H1 (cell line): ENCODE measurements around the gene ZYX. TPM values are rescaled to one million over a fixed set of nuclear protein-coding genes. Genes with fewer than 3 reads are reported as not detected.

ENCODE experiments used
- CTCF ChIA-PET: fragments of 300-600 bp; sonication (Branson Sonifier 250); formaldehyde crosslinking; loops from one replicate; lab custom pipeline; 2021; ENCODE audit not compliant: partially characterized antibody; lab: Charles Lee
- POLR2A ChIA-PET: fragments of 300-600 bp; sonication (Branson Sonifier 250); formaldehyde crosslinking; loops from one replicate; lab custom pipeline; 2021; ENCODE audit warnings: inconsistent platforms; ENCODE audit not compliant: partially characterized antibody; lab: Charles Lee
- DNase-seq, 2 experiments: peaks; one replicate each; pipeline versions ENCODE4 v3.0.0 to v3.0.0-alpha.2; 2010 to 2022; ENCODE audit warnings: low spot score in 2 of 2, low read depth in 1 of 2, mixed read lengths in 1 of 2
- FAIRE-seq: peaks from 2 replicates; lab custom pipeline; 2011; peaks lifted over from hg19 to GRCh38; lab: Jason Lieb, UNC
- H2AFZ ChIP-seq: 2 replicates; pipeline ENCODE4 v1.8.1; 2012; ENCODE audit warnings: low read length, inconsistent platforms
- H2AK5ac ChIP-seq: 2 replicates; pipeline ENCODE4 v1.6.1; 2013; ENCODE audit warnings: low read depth, low read length
- H2BK120ac ChIP-seq: replicated peaks from 2 replicates; pipeline ENCODE3; 2013; ENCODE audit warnings: low read depth, low read length, inconsistent platforms
- H2BK12ac ChIP-seq: 2 replicates; pipeline ENCODE4 v1.6.1; 2013; ENCODE audit warnings: low read depth, low read length
- H2BK15ac ChIP-seq: 2 replicates; pipeline ENCODE4 v1.6.1; 2013; ENCODE audit warnings: low read length
- H2BK20ac ChIP-seq: 2 replicates; pipeline ENCODE4 v1.6.1; 2013; ENCODE audit warnings: low read length
- H2BK5ac ChIP-seq: 2 replicates; pipeline ENCODE4 v1.6.1; 2013; ENCODE audit warnings: low read depth, low read length
- H3K14ac ChIP-seq: 2 replicates; pipeline ENCODE4 v1.6.1; 2013; ENCODE audit warnings: inconsistent platforms; ENCODE audit not compliant: insufficient read length
- H3K18ac ChIP-seq: 2 replicates; pipeline ENCODE4 v1.6.1; 2013; ENCODE audit warnings: low read length; ENCODE audit errors: extremely low read depth
- H3K23ac ChIP-seq: 2 replicates; pipeline ENCODE4 v1.6.1; 2013; ENCODE audit warnings: inconsistent platforms; ENCODE audit not compliant: insufficient read length
- H3K23me2 ChIP-seq: 2 replicates; pipeline ENCODE4 v1.6.1; 2013; ENCODE audit warnings: low read depth, low read length
- H3K27ac ChIP-seq: 2 replicates; pipeline ENCODE4 v1.6.1; 2011; ENCODE audit warnings: low read depth, low read length, inconsistent platforms
- H3K27me3 ChIP-seq, 4 experiments: replicated peaks in 1 of 4; 1 replicate in 1 of 4; 2 replicates in 3 of 4; pipeline versions ENCODE4 v1.6.1 to v1.8.1; 2011 to 2013; ENCODE audit warnings: low read length in 3 of 4, mild to moderate bottlenecking in 3 of 4, inconsistent platforms in 2 of 4, mixed read lengths in 2 of 4, moderate library complexity in 1 of 4; ENCODE audit not compliant: control insufficient read depth in 3 of 4, insufficient read depth in 3 of 4; ENCODE audit errors: extremely low read depth in 1 of 4
- H3K36me3 ChIP-seq, 4 experiments: 2 replicates each; pipeline versions ENCODE4 v1.6.1 to v1.8.1; 2011 to 2013; ENCODE audit warnings: mild to moderate bottlenecking in 4 of 4, low read length in 3 of 4, moderate library complexity in 2 of 4, control low read depth in 1 of 4, inconsistent platforms in 1 of 4; ENCODE audit not compliant: insufficient read depth in 4 of 4, control insufficient read depth in 2 of 4
- H3K4ac ChIP-seq: replicated peaks from 2 replicates; pipeline ENCODE3; 2013; ENCODE audit warnings: low read length, low read depth, mixed read lengths, inconsistent platforms; ENCODE audit not compliant: insufficient read length
- H3K4me1 ChIP-seq, 4 experiments: replicated peaks in 1 of 4; 1 replicate in 1 of 4; 2 replicates in 3 of 4; pipeline versions ENCODE4 v1.6.1 to v1.8.1; 2011 to 2013; ENCODE audit warnings: low read length in 3 of 4, inconsistent platforms in 2 of 4, mixed read lengths in 1 of 4; ENCODE audit not compliant: insufficient read depth in 4 of 4, control insufficient read depth in 3 of 4
- H3K4me2 ChIP-seq, 2 experiments: 2 replicates each; pipeline versions ENCODE4 v1.6.1 to v1.8.1; 2011 to 2013; ENCODE audit warnings: low read depth in 2 of 2, low read length in 2 of 2, control low read depth in 1 of 2, inconsistent platforms in 1 of 2, mild to moderate bottlenecking in 1 of 2; ENCODE audit not compliant: insufficient read depth in 1 of 2
- H3K4me3 ChIP-seq, 4 experiments: fragments of 200-600, 300-600 bp in 1 of 4; sonication (generic), shearing (Covaris generic), sonication (Bioruptor Twin) in 1 of 4; 2 replicates each; pipeline versions ENCODE4 v1.5.1 to v1.8.1; 2011 to 2016; ENCODE audit warnings: low read length in 4 of 4, low read depth in 3 of 4, control low read depth in 2 of 4, inconsistent platforms in 2 of 4, mild to moderate bottlenecking in 2 of 4, mixed read lengths in 1 of 4, moderate library complexity in 1 of 4; ENCODE audit not compliant: insufficient read depth in 2 of 4; ENCODE audit errors: extremely low read depth in 1 of 4
- H3K56ac ChIP-seq: replicated peaks from 2 replicates; pipeline ENCODE3; 2013; ENCODE audit warnings: low read depth, mild to moderate bottlenecking, mixed read lengths, low read length, inconsistent platforms; ENCODE audit not compliant: insufficient read length
- H3K79me1 ChIP-seq: 2 replicates; pipeline ENCODE4 v1.6.1; 2013; ENCODE audit warnings: low read depth, low read length, control low read depth
- H3K79me2 ChIP-seq, 2 experiments: 2 replicates each; pipeline versions ENCODE4 v1.6.1 to v1.8.1; 2012 to 2013; ENCODE audit warnings: low read length in 2 of 2, mild to moderate bottlenecking in 2 of 2, inconsistent platforms in 1 of 2; ENCODE audit not compliant: insufficient read depth in 2 of 2, control insufficient read depth in 1 of 2
- H3K9ac ChIP-seq, 4 experiments: replicated peaks in 1 of 4; 1 replicate in 1 of 4; 2 replicates in 3 of 4; pipeline versions ENCODE4 v1.6.1 to v1.8.1; 2011 to 2013; ENCODE audit warnings: low read depth in 3 of 4, low read length in 3 of 4, control low read depth in 2 of 4, mild to moderate bottlenecking in 2 of 4, moderate library complexity in 2 of 4, inconsistent platforms in 1 of 4; ENCODE audit errors: extremely low read depth in 1 of 4
- H3K9me3 ChIP-seq, 2 experiments: 2 replicates each; pipeline versions ENCODE4 v1.6.1 to v1.8.1; 2012 to 2013; ENCODE audit warnings: mild to moderate bottlenecking in 2 of 2, moderate library complexity in 2 of 2, control low read depth in 1 of 2, inconsistent platforms in 1 of 2, low read depth in 1 of 2, low read length in 1 of 2, mixed read lengths in 1 of 2; ENCODE audit not compliant: insufficient read depth in 2 of 2
- H4K20me1 ChIP-seq, 2 experiments: replicated peaks in 1 of 2; 2 replicates each; pipeline versions ENCODE3 to v1.8.1; 2011 to 2013; ENCODE audit warnings: inconsistent platforms in 2 of 2, low read length in 2 of 2, mild to moderate bottlenecking in 1 of 2; ENCODE audit not compliant: insufficient read depth in 2 of 2, control insufficient read depth in 1 of 2
- H4K5ac ChIP-seq: 2 replicates; pipeline ENCODE4 v1.6.1; 2013; ENCODE audit warnings: low read length, low read depth, mixed read lengths, inconsistent platforms; ENCODE audit not compliant: insufficient read length
- H4K8ac ChIP-seq: 2 replicates; pipeline ENCODE4 v1.8.0; 2013; ENCODE audit warnings: mild to moderate bottlenecking, moderate library complexity, low read length, inconsistent platforms; ENCODE audit not compliant: insufficient read depth; ENCODE audit errors: extremely low read depth
- H4K91ac ChIP-seq: replicated peaks from 2 replicates; pipeline ENCODE3; 2013; ENCODE audit warnings: low read length, mixed read lengths, inconsistent platforms; ENCODE audit not compliant: insufficient read length
- CTCF ChIP-seq, 3 experiments: IDR thresholded peaks; 1 replicate in 2 of 3; 2 replicates in 1 of 3; pipeline versions ENCODE4 v1.5.1 to v1.6.1; 2011; ENCODE audit warnings: low read length in 3 of 3, mild to moderate bottlenecking in 3 of 3, inconsistent platforms in 2 of 3, low read depth in 1 of 3, moderate library complexity in 1 of 3; ENCODE audit not compliant: insufficient read depth in 1 of 3; ENCODE audit errors: control extremely low read depth in 1 of 3
- RAD21 ChIP-seq, 2 experiments: IDR thresholded peaks in 1 of 2; conservative IDR thresholded peaks in 1 of 2; 2 replicates each; pipeline ENCODE4 v1.6.1; 2011; ENCODE audit warnings: low read depth in 2 of 2, low read length in 2 of 2, improper control_type of control experiment in 1 of 2, inconsistent platforms in 1 of 2, mild to moderate bottlenecking in 1 of 2, moderate library complexity in 1 of 2
- SRF ChIP-seq: IDR thresholded peaks from 2 replicates; pipeline ENCODE4 v1.6.1; 2011; ENCODE audit warnings: mild to moderate bottlenecking, low read depth, low read length, moderate library complexity
- WGBS, 2 experiments: shearing (Covaris generic) in 1 of 2; methylation state at CpG; one replicate each; pipeline versions ENCODE4 v1.1.6 to v1.1.7; 2013 to 2015; ENCODE audit warnings: low lambda C conversion rate in 2 of 2, mixed read lengths in 2 of 2, inconsistent platforms in 1 of 2, low coverage in 1 of 2, missing lambda C conversion rate in 1 of 2; ENCODE audit not compliant: insufficient replicate concordance in 2 of 2, insufficient coverage in 1 of 2, insufficient read length in 1 of 2; ENCODE audit errors: extremely low coverage in 1 of 2, missing lambda C conversion rate in 1 of 2; 5-methylcytosine and 5-hydroxymethylcytosine counted together
- polyA plus RNA-seq, 7 experiments: library from polyadenylated mRNA; depleted of rRNA in 3 of 7; stranded (reverse) in 5 of 7; unstranded in 2 of 7; fragments of >200 nt in 5 of 7; fragments of 200-250 nt in 2 of 7; gene quantifications; 1 replicate in 5 of 7; 2 replicates in 1 of 7; 4 replicates in 1 of 7; pipeline versions ENCODE4 v1.2.1 to v1.2.3, GENCODE V29; 2011 to 2013; ENCODE audit warnings: missing spikeins in 2 of 7, mixed read lengths in 2 of 7
- total RNA-seq: library from RNA; stranded (reverse); fragmentation: NEBNext Ultra II Directional; extraction: Animal tissue kit (Norgen Biotek cat#: 25700); gene quantifications from 2 replicates; pipeline ENCODE4 v1.2.1, GENCODE V29; 2021

Gene ZYX
- total and polyA plus RNA-seq, 2 of the 8 experiments (the other 6 are each of a cell fraction or from before 2014, with no cell fraction given), result 40.6 to 159 TPM

GRCh38 chr7:143355450-143356385 lies 25.4 kb upstream of the ZYX start:
- CTCF ChIA-PET, result interaction anchor here (0.8 to 7.1 kb wide), 27 partner anchors 9 to 381 kb away, joined by 3 to 43 read pairs (median 4); partner anchors contain the start of gene CLCN1
- DNase-seq (no peak), FAIRE-seq (no peak)

More at GRCh38 chr7:143355450-143356385, 25.4 kb upstream of the ZYX start:
- H3K4me3 ChIP-seq, result no peak overlapping the region
- POLR2A ChIA-PET, result interaction anchor here (0.7 to 5.5 kb wide), 15 partner anchors 10 to 67 kb away, joined by 3 to 39 read pairs (median 3); partner anchors contain the start of gene CASP2
- H2BK12ac ChIP-seq, result no peak overlapping the region
- no peak overlapping the region for H2AK5ac ChIP-seq
- no peaks in the 10 kb centered on the region for H3K79me1 ChIP-seq
- H4K5ac ChIP-seq, result no peak overlapping the region
- H3K27me3 ChIP-seq, result no peaks in the 10 kb centered on the region
- no peak overlapping the region for H4K91ac ChIP-seq
- no peak overlapping the region for H3K4ac ChIP-seq
- H3K18ac ChIP-seq, result no peak overlapping the region
- 89% methylated on average over 16 of the region's 16 CpGs; no CpG with 5 or more reads in 1 of the 2 experiments for WGBS, 2 experiments
- no peak overlapping the region for H2BK20ac ChIP-seq
- peaks cover 0 to 8% (median 4%) of the 10 kb centered on the region in 4 experiments; a peak in 4 of 7 replicates for H3K4me1 ChIP-seq
- H2AFZ ChIP-seq, result no peak overlapping the region
- H3K36me3 ChIP-seq, result peaks cover 2 to 35% (median 16%) of the 10 kb centered on the region in 4 experiments; a peak in 6 of 8 replicates
- TF ChIP-seq RAD21 (IDR thresholded peaks at IDR 0.05 in 1 of 2, conservative IDR thresholded peaks at IDR 0.05 in 1 of 2; ENCODE audit: low read depth in 2 of 2, low read length in 2 of 2), result peak in 1 of 2 experiments; percentile 10; a peak in 1 of 4 replicates
- peak; percentile 24 to 54 (median 39); a peak in 3 of 4 replicates for TF ChIP-seq CTCF (IDR thresholded peaks at IDR 0.05; ENCODE audit: control extremely low read depth in 1 of 3, insufficient read depth in 1 of 3, low read depth in 1 of 3, low read length in 3 of 3)
- no peak for TF ChIP-seq SRF
- H3K9ac ChIP-seq, result no peak overlapping the region
- no peak overlapping the region for H2BK15ac ChIP-seq
- H3K23ac ChIP-seq, result no peak overlapping the region
- no peaks in the 10 kb centered on the region for H4K20me1 ChIP-seq
- H3K56ac ChIP-seq, result no peak overlapping the region
- no peak overlapping the region; the same call in 1 of the 2 replicates for H2BK5ac ChIP-seq
- no peak overlapping the region for H4K8ac ChIP-seq
- 0 out of 2 replicates have a peak, but pooled peaks cover 3% of the 10 kb centered on the region for H3K23me2 ChIP-seq
- H3K9me3 ChIP-seq, result no peaks in the 10 kb centered on the region
- no peak overlapping the region for H3K4me2 ChIP-seq
- H3K27ac ChIP-seq, result no peak overlapping the region
- H3K79me2 ChIP-seq, result no peaks in the 10 kb centered on the region
- no peak overlapping the region for H2BK120ac ChIP-seq
- H3K14ac ChIP-seq, result no peak overlapping the region
